ENCODE results near the gene BTN1A1. TPM values are rescaled to one million over a fixed set of nuclear protein-coding genes. Genes with fewer than 3 reads are reported as not detected.

The BTN1A1 gene
- total RNA-seq, 1 experiment from 2014 or later = 0.15 TPM

DNA sequence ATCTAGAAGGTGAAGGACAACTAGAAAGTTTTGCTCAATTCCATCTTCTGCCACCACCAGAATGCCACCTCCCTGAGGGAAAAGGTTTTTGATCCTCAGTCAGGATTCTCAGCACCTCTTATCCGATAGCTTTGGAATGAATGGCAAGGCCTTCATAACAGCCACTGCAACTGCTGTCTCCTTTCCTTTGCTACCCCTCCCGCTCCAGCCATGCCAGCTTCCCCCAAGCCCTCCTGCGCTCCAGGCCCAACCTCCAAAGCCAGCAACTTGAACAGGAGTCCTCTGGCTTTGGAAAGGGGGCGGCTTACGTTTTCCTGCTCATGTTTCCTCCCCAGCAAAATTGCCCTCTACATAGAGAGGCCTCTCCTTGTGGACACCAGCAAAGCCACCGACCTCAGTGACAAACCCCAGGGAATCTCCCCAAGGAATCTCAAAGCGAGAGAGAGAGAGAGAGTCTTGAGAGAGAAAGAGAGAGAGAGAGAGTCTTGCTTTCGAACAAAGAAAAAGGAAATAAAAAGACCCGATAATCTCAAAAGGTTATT is 42.8 kb upstream of the BTN1A1 start (continued):
- TF ChIP-seq, protein P1, sequence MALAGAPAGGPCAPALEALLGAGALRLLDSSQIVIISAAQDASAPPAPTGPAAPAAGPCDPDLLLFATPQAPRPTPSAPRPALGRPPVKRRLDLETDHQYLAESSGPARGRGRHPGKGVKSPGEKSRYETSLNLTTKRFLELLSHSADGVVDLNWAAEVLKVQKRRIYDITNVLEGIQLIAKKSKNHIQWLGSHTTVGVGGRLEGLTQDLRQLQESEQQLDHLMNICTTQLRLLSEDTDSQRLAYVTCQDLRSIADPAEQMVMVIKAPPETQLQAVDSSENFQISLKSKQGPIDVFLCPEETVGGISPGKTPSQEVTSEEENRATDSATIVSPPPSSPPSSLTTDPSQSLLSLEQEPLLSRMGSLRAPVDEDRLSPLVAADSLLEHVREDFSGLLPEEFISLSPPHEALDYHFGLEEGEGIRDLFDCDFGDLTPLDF (CRISPR knock-in tag; IDR thresholded peaks at IDR 0.05) = no peak
- TF ChIP-seq KAT7 (CRISPR knock-in tag; IDR thresholded peaks at IDR 0.05; ENCODE audit: borderline replicate concordance) (no peak), IRF2 (CRISPR knock-in tag; IDR thresholded peaks at IDR 0.05; ENCODE audit: borderline replicate concordance, low read depth) (no peak), FOXP1 (CRISPR knock-in tag; IDR thresholded peaks at IDR 0.05; ENCODE audit: borderline replicate concordance) (no peak)
- TF ChIP-seq, protein P2, sequence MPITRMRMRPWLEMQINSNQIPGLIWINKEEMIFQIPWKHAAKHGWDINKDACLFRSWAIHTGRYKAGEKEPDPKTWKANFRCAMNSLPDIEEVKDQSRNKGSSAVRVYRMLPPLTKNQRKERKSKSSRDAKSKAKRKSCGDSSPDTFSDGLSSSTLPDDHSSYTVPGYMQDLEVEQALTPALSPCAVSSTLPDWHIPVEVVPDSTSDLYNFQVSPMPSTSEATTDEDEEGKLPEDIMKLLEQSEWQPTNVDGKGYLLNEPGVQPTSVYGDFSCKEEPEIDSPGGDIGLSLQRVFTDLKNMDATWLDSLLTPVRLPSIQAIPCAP (CRISPR knock-in tag; IDR thresholded peaks at IDR 0.05) = no peak

DNA sequence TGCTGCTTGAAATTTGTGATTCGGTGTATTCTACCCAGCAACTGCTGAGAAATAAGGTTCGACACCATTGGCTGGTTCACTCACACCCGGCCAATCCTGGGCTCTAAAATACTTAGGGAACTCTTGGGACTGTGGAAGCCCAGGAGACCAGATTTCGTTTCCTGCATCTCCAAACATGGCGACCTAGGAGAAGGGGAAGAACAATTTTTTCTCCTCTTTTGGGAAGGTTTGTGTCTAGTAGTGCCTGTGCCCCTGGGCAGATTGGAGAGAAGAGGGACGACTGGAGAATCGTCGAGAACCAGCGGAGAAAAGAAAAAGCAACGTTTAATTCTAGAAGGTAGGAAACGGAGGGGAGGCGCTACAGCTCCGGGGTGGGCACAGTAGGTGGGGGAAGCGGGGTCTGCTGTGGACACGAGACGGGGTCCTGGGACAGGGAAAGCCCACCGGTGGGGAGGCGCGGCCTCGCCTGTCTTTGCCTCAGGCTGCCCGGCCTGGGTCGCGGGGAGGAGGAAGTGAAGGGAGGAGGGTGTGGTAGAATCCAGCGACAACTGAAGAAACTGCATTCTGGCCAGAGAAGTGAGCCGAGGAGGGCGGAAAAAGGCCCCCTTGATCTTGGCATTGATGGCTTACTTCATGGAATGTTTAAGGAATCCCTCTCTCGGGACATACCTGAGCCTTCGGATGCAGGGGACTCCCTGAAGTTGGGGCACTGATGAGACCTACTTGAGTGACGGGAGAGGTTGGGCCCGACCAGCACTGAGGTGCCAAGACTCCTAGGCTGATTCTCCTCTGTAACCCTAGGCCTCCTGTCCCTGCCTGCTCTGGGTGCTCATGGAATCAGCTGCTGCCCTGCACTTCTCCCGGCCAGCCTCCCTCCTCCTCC is 42.1 kb upstream of the BTN1A1 start, which contains the start of gene BTN2A1:
Gene BTN2A1 (plus strand): TSS at position 150 of the 883 bp plus-strand sequence. CDS start 682 bp downstream, at position 832.
- Mint-ChIP-seq H3K4me3 (peak within 1 kb of the TSS; percentile 99), H3K36me3 (peaks cover 28% of the 10 kb centered on the region), H3K4me1 (peaks cover 15% of the 10 kb centered on the region), H3K27me3 (ENCODE audit: low read depth) (peaks cover 3% of the 10 kb centered on the region; the same call in 1 of the 2 replicates), H3K9me3 (no peaks in the 10 kb centered on the region), H3K27ac (peak within 1 kb of the TSS; percentile 99)
- no peak for TF ChIP-seq ZNF138 (CRISPR knock-in tag; conservative IDR thresholded peaks at IDR 0.05)
- TF ChIP-seq MYBL2 (CRISPR knock-in tag; IDR thresholded peaks at IDR 0.05) = no peak
- 0 out of 2 replicates have a peak, but pooled peaks have one; percentile 9 for TF ChIP-seq NFYB (CRISPR knock-in tag; conservative IDR thresholded peaks at IDR 0.05; ENCODE audit: low read depth)
- TF ChIP-seq, protein P3, sequence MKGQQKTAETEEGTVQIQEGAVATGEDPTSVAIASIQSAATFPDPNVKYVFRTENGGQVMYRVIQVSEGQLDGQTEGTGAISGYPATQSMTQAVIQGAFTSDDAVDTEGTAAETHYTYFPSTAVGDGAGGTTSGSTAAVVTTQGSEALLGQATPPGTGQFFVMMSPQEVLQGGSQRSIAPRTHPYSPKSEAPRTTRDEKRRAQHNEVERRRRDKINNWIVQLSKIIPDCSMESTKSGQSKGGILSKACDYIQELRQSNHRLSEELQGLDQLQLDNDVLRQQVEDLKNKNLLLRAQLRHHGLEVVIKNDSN (CRISPR knock-in tag; IDR thresholded peaks at IDR 0.05) = no peak
- CTCF ChIA-PET = interaction anchor here (1.0 to 1.6 kb wide), 2 partner anchors 115 to 116 kb away, joined by 3 to 4 read pairs; no protein-coding TSS in a partner anchor
- POLR2A ChIA-PET = interaction anchor here (0.5 kb wide), 1 partner anchor 59 kb away, joined by 3 read pairs; no protein-coding TSS in a partner anchor
- ATAC-seq = peak; percentile 98
- DNase-seq (ENCODE audit: low spot score) = peak; percentile 70

DNA sequence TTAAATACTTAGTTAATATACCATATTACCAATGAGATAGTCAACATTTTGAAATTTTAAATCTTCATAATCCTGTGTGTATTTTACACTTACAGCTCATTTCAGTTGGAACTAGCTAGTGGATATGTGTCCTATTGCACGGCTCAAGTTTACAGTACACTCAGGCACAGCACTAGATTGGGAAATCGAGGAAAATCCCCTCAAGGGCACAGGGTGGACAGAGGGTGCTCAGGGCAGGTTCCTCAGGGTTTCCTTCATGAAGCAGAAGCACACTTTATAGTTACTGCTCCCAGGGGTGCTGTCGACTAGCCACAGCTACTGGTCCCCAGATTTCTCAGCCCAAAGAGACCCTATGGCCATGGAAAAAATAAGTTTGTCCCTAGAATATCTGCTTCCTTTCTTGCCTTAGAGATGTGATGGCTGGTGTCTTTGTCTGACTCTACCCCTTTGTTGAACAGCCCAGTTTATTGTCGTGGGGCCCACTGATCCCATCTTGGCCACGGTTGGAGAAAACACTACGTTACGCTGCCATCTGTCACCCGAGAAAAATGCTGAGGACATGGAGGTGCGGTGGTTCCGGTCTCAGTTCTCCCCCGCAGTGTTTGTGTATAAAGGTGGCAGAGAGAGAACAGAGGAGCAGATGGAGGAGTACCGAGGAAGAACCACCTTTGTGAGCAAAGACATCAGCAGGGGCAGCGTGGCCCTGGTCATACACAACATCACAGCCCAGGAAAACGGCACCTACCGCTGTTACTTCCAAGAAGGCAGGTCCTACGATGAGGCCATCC is 40.9 kb upstream of the BTN1A1 start:
- peak overlapping the region; percentile 73; the same call in 1 of the 2 replicates for H3K27ac Mint-ChIP-seq
- TF ChIP-seq, protein P4, sequence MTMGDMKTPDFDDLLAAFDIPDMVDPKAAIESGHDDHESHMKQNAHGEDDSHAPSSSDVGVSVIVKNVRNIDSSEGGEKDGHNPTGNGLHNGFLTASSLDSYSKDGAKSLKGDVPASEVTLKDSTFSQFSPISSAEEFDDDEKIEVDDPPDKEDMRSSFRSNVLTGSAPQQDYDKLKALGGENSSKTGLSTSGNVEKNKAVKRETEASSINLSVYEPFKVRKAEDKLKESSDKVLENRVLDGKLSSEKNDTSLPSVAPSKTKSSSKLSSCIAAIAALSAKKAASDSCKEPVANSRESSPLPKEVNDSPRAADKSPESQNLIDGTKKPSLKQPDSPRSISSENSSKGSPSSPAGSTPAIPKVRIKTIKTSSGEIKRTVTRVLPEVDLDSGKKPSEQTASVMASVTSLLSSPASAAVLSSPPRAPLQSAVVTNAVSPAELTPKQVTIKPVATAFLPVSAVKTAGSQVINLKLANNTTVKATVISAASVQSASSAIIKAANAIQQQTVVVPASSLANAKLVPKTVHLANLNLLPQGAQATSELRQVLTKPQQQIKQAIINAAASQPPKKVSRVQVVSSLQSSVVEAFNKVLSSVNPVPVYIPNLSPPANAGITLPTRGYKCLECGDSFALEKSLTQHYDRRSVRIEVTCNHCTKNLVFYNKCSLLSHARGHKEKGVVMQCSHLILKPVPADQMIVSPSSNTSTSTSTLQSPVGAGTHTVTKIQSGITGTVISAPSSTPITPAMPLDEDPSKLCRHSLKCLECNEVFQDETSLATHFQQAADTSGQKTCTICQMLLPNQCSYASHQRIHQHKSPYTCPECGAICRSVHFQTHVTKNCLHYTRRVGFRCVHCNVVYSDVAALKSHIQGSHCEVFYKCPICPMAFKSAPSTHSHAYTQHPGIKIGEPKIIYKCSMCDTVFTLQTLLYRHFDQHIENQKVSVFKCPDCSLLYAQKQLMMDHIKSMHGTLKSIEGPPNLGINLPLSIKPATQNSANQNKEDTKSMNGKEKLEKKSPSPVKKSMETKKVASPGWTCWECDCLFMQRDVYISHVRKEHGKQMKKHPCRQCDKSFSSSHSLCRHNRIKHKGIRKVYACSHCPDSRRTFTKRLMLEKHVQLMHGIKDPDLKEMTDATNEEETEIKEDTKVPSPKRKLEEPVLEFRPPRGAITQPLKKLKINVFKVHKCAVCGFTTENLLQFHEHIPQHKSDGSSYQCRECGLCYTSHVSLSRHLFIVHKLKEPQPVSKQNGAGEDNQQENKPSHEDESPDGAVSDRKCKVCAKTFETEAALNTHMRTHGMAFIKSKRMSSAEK (CRISPR knock-in tag; IDR thresholded peaks at IDR 0.05; ENCODE audit: borderline replicate concordance) = no peak
- TF ChIP-seq, protein P5, sequence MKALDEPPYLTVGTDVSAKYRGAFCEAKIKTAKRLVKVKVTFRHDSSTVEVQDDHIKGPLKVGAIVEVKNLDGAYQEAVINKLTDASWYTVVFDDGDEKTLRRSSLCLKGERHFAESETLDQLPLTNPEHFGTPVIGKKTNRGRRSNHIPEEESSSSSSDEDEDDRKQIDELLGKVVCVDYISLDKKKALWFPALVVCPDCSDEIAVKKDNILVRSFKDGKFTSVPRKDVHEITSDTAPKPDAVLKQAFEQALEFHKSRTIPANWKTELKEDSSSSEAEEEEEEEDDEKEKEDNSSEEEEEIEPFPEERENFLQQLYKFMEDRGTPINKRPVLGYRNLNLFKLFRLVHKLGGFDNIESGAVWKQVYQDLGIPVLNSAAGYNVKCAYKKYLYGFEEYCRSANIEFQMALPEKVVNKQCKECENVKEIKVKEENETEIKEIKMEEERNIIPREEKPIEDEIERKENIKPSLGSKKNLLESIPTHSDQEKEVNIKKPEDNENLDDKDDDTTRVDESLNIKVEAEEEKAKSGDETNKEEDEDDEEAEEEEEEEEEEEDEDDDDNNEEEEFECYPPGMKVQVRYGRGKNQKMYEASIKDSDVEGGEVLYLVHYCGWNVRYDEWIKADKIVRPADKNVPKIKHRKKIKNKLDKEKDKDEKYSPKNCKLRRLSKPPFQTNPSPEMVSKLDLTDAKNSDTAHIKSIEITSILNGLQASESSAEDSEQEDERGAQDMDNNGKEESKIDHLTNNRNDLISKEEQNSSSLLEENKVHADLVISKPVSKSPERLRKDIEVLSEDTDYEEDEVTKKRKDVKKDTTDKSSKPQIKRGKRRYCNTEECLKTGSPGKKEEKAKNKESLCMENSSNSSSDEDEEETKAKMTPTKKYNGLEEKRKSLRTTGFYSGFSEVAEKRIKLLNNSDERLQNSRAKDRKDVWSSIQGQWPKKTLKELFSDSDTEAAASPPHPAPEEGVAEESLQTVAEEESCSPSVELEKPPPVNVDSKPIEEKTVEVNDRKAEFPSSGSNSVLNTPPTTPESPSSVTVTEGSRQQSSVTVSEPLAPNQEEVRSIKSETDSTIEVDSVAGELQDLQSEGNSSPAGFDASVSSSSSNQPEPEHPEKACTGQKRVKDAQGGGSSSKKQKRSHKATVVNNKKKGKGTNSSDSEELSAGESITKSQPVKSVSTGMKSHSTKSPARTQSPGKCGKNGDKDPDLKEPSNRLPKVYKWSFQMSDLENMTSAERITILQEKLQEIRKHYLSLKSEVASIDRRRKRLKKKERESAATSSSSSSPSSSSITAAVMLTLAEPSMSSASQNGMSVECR (CRISPR knock-in tag; IDR thresholded peaks at IDR 0.05; ENCODE audit: borderline replicate concordance) = no peak
- no peak for TF ChIP-seq EMX1 (CRISPR knock-in tag; IDR thresholded peaks at IDR 0.05)
- TF ChIP-seq, protein P6, sequence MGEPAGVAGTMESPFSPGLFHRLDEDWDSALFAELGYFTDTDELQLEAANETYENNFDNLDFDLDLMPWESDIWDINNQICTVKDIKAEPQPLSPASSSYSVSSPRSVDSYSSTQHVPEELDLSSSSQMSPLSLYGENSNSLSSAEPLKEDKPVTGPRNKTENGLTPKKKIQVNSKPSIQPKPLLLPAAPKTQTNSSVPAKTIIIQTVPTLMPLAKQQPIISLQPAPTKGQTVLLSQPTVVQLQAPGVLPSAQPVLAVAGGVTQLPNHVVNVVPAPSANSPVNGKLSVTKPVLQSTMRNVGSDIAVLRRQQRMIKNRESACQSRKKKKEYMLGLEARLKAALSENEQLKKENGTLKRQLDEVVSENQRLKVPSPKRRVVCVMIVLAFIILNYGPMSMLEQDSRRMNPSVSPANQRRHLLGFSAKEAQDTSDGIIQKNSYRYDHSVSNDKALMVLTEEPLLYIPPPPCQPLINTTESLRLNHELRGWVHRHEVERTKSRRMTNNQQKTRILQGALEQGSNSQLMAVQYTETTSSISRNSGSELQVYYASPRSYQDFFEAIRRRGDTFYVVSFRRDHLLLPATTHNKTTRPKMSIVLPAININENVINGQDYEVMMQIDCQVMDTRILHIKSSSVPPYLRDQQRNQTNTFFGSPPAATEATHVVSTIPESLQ (CRISPR knock-in tag; IDR thresholded peaks at IDR 0.05) = no peak

More for the DNA sequence above, 40.9 kb upstream of the BTN1A1 start:
- Mint-ChIP-seq H3K27me3 (ENCODE audit: low read depth) (no peaks in the 10 kb centered on the region), H3K9me3 (no peaks in the 10 kb centered on the region), H3K36me3 (peaks cover 40% of the 10 kb centered on the region), H3K4me1 (peaks cover 15% of the 10 kb centered on the region), H3K4me3 (peak overlapping the region; percentile 56)
- ChIA-PET POLR2A (no interaction called here), CTCF (no interaction called here)
- DNase-seq (ENCODE audit: low spot score) (no peak), ATAC-seq (no peak)

Data from WTC11 (cell line).